GM23248 (cell line): ENCODE measurements around the gene MBIP. TPM values are rescaled to one million over a fixed set of nuclear protein-coding genes. Genes with fewer than 3 reads are reported as not detected.

Experiments used
- DNase-seq: peaks from one replicate; pipeline ENCODE4 v3.0.0-alpha.2; 2015
- H2AFZ ChIP-seq: fragments of 200-600 bp; sonication (generic); 2 replicates; pipeline ENCODE4 v1.6.1; 2016; ENCODE audit warnings: antibody characterized with exemption
- H3F3A ChIP-seq: fragments of 200-600 bp; sonication (generic); 2 replicates; pipeline ENCODE4 v1.6.1; 2016; ENCODE audit warnings: mild to moderate bottlenecking, antibody characterized with exemption, mixed run types; ENCODE audit not compliant: insufficient read depth
- H3K27ac ChIP-seq: fragments of 200-600 bp; sonication (generic); 2 replicates; pipeline ENCODE4 v1.5.1; 2016; ENCODE audit warnings: mild to moderate bottlenecking
- H3K27me3 ChIP-seq: fragments of 200-600 bp; sonication (generic); replicated peaks from 2 replicates; pipeline ENCODE4 v1.6.1; 2016; ENCODE audit warnings: mild to moderate bottlenecking; ENCODE audit not compliant: insufficient read depth
- H3K36me3 ChIP-seq: fragments of 200-600 bp; sonication (generic); 2 replicates; pipeline ENCODE4 v1.6.1; 2016; ENCODE audit warnings: low read depth, mild to moderate bottlenecking
- H3K4me1 ChIP-seq: fragments of 200-600 bp; sonication (generic); 2 replicates; pipeline ENCODE4 v1.6.1; 2016; ENCODE audit warnings: mild to moderate bottlenecking; ENCODE audit not compliant: insufficient read depth
- H3K4me2 ChIP-seq: fragments of 200-600 bp; sonication (generic); one replicate; pipeline ENCODE4 v1.6.1; 2016; ENCODE audit warnings: mild to moderate bottlenecking; ENCODE audit not compliant: unreplicated experiment
- H3K4me3 ChIP-seq: fragments of 200-600 bp; sonication (generic); 2 replicates; pipeline ENCODE4 v1.5.1; 2016; ENCODE audit warnings: mild to moderate bottlenecking
- H3K79me2 ChIP-seq: fragments of 200-600 bp; sonication (generic); 2 replicates; pipeline ENCODE4 v1.6.1; 2016; ENCODE audit warnings: mild to moderate bottlenecking; ENCODE audit not compliant: insufficient read depth
- H3K9ac ChIP-seq: fragments of 200-600 bp; sonication (generic); 2 replicates; pipeline ENCODE4 v1.6.1; 2016; ENCODE audit warnings: mild to moderate bottlenecking
- H3K9me2 ChIP-seq: fragments of 200-600 bp; sonication (generic); 2 replicates; pipeline ENCODE4 v1.6.1; 2016; ENCODE audit warnings: mixed run types, mild to moderate bottlenecking, moderate library complexity; ENCODE audit not compliant: insufficient read depth
- H3K9me3 ChIP-seq: fragments of 200-600 bp; sonication (generic); one replicate; pipeline ENCODE4 v1.6.1; 2017; ENCODE audit warnings: low read depth
- H4K20me1 ChIP-seq: fragments of 200-600 bp; sonication (generic); 2 replicates; pipeline ENCODE4 v1.6.0; 2016; ENCODE audit not compliant: insufficient read depth
- EZH2 ChIP-seq: fragments of 200-600 bp; sonication (generic); IDR thresholded peaks from 2 replicates; pipeline ENCODE4 v1.6.1; 2018; ENCODE audit warnings: antibody characterized with exemption, mild to moderate bottlenecking; ENCODE audit not compliant: insufficient read depth, poor library complexity, severe bottlenecking
- EZH2phosphoT487 ChIP-seq: fragments of 200-600 bp; sonication (generic); IDR thresholded peaks from 2 replicates; pipeline ENCODE4 v1.6.1; 2018; ENCODE audit warnings: antibody characterized with exemption, moderate library complexity, mild to moderate bottlenecking, low read depth; ENCODE audit not compliant: insufficient read depth
- WGBS, 2 experiments: methylation state at CpG; one replicate each; pipeline ENCODE4 v1.1.6; 2015 to 2017; ENCODE audit warnings: low lambda C conversion rate in 2 of 2, low coverage in 1 of 2; ENCODE audit errors: missing lambda C conversion rate in 2 of 2; 5-methylcytosine and 5-hydroxymethylcytosine counted together
- in situ Hi-C: fragments of 300-500 bp; cut with MboI; formaldehyde crosslinking; loops from 2 replicates; pipeline ENCODE4 v1.15.0; 2020
- polyA plus RNA-seq: library from polyadenylated mRNA; unstranded; fragments of >200 nt; fragmentation: Nextera tagmentation; extraction: Ambion mirVana; gene quantifications from 2 replicates; pipeline ENCODE4 v1.2.1, GENCODE V29; 2016
- total RNA-seq: library from RNA; depleted of rRNA; stranded (reverse); fragments of >200 nt; shearing (Covaris generic); gene quantifications from 2 replicates; pipeline ENCODE4 v1.2.3, GENCODE V29; 2014; rRNA removed

MBIP gene
- total and polyA plus RNA-seq, 2 experiments from 2014 or later = 9.0 to 28.1 TPM

DNA sequence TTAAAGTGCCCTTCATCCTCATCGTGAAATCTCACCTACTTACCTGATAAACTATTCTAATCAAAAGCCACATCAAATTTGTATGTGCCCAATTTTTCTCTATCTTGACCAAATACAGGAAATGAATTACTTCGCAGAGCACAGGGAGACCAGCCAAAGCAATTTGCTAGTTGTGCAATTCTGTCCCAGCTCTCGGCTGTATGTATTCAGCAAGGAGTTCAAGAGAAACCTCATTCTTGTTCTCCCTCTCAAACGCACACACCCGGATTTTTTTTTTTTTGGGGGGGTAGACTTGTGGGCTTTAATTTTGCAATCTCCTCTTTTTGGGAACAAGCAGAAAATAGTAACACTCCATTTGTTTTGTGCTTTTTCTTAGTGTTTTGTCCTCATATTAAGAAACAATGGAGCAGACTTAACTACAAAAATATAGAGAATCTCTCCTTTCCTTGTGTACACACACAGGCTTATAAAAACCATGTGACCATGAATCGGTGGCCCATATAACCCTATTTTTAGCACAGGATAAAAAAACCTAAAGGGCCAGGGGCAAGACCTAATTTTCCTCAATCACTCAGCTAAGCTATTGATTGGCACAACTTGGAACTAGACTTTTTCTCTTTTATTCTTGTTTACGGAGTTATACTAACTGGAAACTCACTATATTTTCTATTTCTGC is 64.2 kb downstream of the MBIP start:
- TF ChIP-seq EZH2 (no peak), EZH2phosphoT487 (no peak)

DNA sequence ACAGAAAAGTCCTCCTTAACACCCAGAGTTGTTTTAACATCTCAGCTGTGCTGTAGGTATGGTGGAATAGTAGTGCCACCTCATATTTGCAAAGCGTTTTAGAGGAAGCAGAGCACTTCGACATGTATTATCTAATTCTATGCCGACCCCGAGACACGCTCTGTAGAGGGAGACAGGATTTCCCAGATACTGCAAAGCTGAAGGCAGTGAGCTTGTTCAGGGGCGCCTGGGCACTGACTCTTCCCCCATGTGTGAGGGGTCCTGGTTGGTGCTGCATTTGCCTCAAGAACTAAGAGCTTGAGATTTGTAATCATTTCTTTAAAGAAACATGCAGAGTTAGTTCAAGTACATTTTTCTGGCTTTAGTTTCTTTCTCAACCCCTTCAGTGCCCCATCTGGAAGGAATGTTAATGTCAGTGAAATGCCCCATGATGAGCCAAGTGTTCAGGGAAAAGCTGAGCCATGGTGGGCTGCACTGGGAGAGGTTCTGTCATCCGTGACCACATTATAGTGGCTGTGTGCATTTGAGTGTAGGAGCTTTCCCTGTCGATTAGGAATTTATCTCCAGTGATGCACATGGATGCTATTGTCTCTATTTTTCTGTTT is 66.3 kb downstream of the MBIP start:
- WGBS, 2 experiments = 61 to 63% methylated on average over 8 of the region's 8 CpGs
- Histone ChIP-seq H3K9ac (no peak overlapping the region), H3K9me2 (no peaks in the 10 kb centered on the region), H3K36me3 (no peaks in the 10 kb centered on the region), H3K9me3 (no peaks in the 10 kb centered on the region), H2AFZ (no peak overlapping the region), H3K27me3 (peaks cover 10% of the 10 kb centered on the region), H3K79me2 (no peaks in the 10 kb centered on the region), H3K4me2 (no peak overlapping the region), H3K4me1 (no peaks in the 10 kb centered on the region), H4K20me1 (no peaks in the 10 kb centered on the region), H3K27ac (no peak overlapping the region), H3K4me3 (no peak overlapping the region), H3F3A (no peaks in the 10 kb centered on the region)
- in situ Hi-C loops = no loop called here
- DNase-seq = peak; percentile 35
- TF ChIP-seq EZH2 (no peak), EZH2phosphoT487 (no peak)

More for the DNA sequence above, 64.2 kb downstream of the MBIP start:
- H3K79me2 ChIP-seq = no peaks in the 10 kb centered on the region
- no peaks in the 10 kb centered on the region for H3K4me1 ChIP-seq
- DNase-seq = peak; percentile 42
- 8% methylated on average over 7 of the region's 7 CpGs for WGBS, 2 experiments
- H4K20me1 ChIP-seq = no peaks in the 10 kb centered on the region
- H3K9me3 ChIP-seq = no peaks in the 10 kb centered on the region
- no peak overlapping the region for H3K4me2 ChIP-seq
- H3K36me3 ChIP-seq = no peaks in the 10 kb centered on the region
- H2AFZ ChIP-seq = no peak overlapping the region
- no peaks in the 10 kb centered on the region for H3F3A ChIP-seq
- H3K9ac ChIP-seq = no peak overlapping the region
- in situ Hi-C loops = no loop called here
- no peaks in the 10 kb centered on the region for H3K9me2 ChIP-seq
- H3K27me3 ChIP-seq = peaks cover 15% of the 10 kb centered on the region
- H3K27ac ChIP-seq = no peak overlapping the region
- no peak overlapping the region for H3K4me3 ChIP-seq

Other genes starting within 250 kb of the MBIP start
- not detected in 2 replicates for gene PTCSC3, start 143.9 kb downstream of the MBIP start, total RNA-seq
- gene PTCSC3, start 143.9 kb downstream of the MBIP start, polyA plus RNA-seq = not detected in 2 replicates
- gene NKX2-1, start 199.6 kb upstream of the MBIP start, total RNA-seq = not detected in 2 replicates
- gene NKX2-1, start 199.6 kb upstream of the MBIP start, polyA plus RNA-seq = not detected in 2 replicates